ENCODE measurements around the gene METTL27.

Gene METTL27

DNA sequence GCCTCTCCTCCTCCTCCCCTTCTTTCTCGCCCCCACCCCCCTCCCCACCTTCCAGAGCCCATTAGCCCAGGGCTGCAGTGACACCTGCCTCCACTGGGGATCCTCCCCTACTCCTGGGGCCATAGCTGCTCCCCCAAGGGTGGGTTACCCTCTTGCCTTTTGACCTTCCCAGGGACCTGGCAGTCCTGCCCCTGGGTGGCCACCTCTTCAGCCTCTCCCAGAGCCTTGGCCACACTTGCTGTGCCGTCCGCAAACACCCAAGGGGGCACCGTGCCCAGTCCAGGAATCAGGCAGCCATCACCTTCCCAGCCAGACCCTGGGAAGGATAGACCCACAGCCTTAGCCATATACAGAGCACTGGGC lies 31.3 kb downstream of the METTL27 start:
- no peak overlapping the region for H3K9ac ChIP-seq (ENCODE audit: low read length)
- no peaks in the 10 kb centered on the region for H4K20me1 ChIP-seq (ENCODE audit: low read depth, low read length)
- no peak for TF ChIP-seq EZH2phosphoT487 (conservative IDR thresholded peaks at IDR 0.05; ENCODE audit: low read length)
- H3K9me3 ChIP-seq (ENCODE audit: insufficient read depth, low read length) = no peaks in the 10 kb centered on the region
- H3K4me2 ChIP-seq (ENCODE audit: low read depth, low read length, poor library complexity, severe bottlenecking) = no peak overlapping the region
- H3K79me2 ChIP-seq (ENCODE audit: insufficient read depth, low read length) = no peaks in the 10 kb centered on the region
- H3K9me2 ChIP-seq (replicated peaks; ENCODE audit: insufficient read depth, low read length) = no peaks in the 10 kb centered on the region
- no peaks in the 10 kb centered on the region for H3K27me3 ChIP-seq (ENCODE audit: low read length)
- H3F3A ChIP-seq (ENCODE audit: insufficient read depth) = no peaks in the 10 kb centered on the region
- no peak overlapping the region for H3K27ac ChIP-seq (ENCODE audit: low read depth, low read length)
- no peaks in the 10 kb centered on the region for H3K36me3 ChIP-seq (ENCODE audit: low read length)
- H3K4me3 ChIP-seq (ENCODE audit: insufficient read depth, low read length, poor library complexity, severe bottlenecking) = no peak overlapping the region
- no peak overlapping the region for H2AFZ ChIP-seq (ENCODE audit: low read depth, low read length, severe bottlenecking)

DNA sequence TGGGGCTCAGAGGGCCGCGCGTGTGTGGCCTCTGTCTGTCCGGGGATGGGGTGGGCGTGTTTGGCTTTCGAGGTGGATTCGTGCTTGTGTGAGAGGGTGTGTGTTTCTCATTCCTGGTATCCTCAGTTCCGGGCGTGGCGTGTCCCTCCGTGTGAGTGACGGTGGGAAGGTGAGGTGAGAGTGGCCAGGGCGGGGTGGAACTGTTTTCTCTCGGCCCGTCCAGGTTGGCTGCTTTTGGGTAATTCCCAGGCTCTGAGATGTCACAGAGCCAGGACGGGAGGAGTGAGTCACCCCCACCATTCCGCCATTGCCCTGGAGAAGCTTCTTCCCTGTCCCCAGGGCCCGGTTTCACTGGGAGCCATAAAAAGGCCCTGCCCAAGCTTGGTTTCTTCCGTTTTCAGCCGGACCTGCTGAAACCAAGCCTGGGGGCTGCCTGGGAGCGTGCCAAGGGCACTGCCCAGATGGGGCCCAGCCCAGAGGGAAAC lies 32.8 kb downstream of the METTL27 start:
- Histone ChIP-seq H4K20me1 (ENCODE audit: low read depth, low read length) (no peaks in the 10 kb centered on the region), H3K4me2 (ENCODE audit: low read depth, low read length, poor library complexity, severe bottlenecking) (no peak overlapping the region), H3K27ac (ENCODE audit: low read depth, low read length) (no peak overlapping the region), H2AFZ (ENCODE audit: low read depth, low read length, severe bottlenecking) (no peak overlapping the region), H3K9me2 (replicated peaks; ENCODE audit: insufficient read depth, low read length) (no peaks in the 10 kb centered on the region), H3K9me3 (ENCODE audit: insufficient read depth, low read length) (no peaks in the 10 kb centered on the region), H3K79me2 (ENCODE audit: insufficient read depth, low read length) (no peaks in the 10 kb centered on the region), H3K27me3 (ENCODE audit: low read length) (no peaks in the 10 kb centered on the region; the same call in 1 of the 2 replicates), H3K36me3 (ENCODE audit: low read length) (no peaks in the 10 kb centered on the region), H3K4me3 (ENCODE audit: insufficient read depth, low read length, poor library complexity, severe bottlenecking) (no peak overlapping the region), H3F3A (ENCODE audit: insufficient read depth) (no peaks in the 10 kb centered on the region), H3K9ac (ENCODE audit: low read length) (no peak overlapping the region)
- TF ChIP-seq, protein P1, sequence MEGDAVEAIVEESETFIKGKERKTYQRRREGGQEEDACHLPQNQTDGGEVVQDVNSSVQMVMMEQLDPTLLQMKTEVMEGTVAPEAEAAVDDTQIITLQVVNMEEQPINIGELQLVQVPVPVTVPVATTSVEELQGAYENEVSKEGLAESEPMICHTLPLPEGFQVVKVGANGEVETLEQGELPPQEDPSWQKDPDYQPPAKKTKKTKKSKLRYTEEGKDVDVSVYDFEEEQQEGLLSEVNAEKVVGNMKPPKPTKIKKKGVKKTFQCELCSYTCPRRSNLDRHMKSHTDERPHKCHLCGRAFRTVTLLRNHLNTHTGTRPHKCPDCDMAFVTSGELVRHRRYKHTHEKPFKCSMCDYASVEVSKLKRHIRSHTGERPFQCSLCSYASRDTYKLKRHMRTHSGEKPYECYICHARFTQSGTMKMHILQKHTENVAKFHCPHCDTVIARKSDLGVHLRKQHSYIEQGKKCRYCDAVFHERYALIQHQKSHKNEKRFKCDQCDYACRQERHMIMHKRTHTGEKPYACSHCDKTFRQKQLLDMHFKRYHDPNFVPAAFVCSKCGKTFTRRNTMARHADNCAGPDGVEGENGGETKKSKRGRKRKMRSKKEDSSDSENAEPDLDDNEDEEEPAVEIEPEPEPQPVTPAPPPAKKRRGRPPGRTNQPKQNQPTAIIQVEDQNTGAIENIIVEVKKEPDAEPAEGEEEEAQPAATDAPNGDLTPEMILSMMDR (IDR thresholded peaks at IDR 0.05; ENCODE audit: insufficient read depth, low read length, poor library complexity, severe bottlenecking) = no peak
- TF ChIP-seq EZH2phosphoT487 (conservative IDR thresholded peaks at IDR 0.05; ENCODE audit: low read length) = no peak

DNA sequence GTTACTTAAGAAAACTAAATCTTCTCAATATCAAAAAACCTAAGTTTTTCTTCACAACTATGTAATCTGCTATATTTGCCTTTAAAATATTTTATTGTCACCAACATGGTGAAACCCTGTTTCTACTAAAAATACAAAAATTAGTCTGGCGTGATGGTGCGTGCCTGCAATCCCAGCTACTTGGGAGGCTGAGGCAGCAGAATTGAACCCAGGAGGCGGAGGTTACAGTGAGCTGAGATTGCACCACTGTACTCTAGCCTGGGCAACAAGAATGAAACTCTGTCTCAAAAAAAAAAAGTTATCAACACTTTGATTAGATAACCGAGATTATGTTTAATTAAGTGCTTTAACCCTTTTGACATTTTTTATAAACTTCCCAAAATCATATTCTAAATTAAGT lies 39.9 kb downstream of the METTL27 start:
- no peak overlapping the region for H3K27ac ChIP-seq (ENCODE audit: low read depth, low read length)
- no peaks in the 10 kb centered on the region for H3K79me2 ChIP-seq (ENCODE audit: insufficient read depth, low read length)
- no peak overlapping the region for H2AFZ ChIP-seq (ENCODE audit: low read depth, low read length, severe bottlenecking)
- H4K20me1 ChIP-seq (ENCODE audit: low read depth, low read length) = peaks cover 5% of the 10 kb centered on the region; the same call in 1 of the 2 replicates
- H3K4me3 ChIP-seq (ENCODE audit: insufficient read depth, low read length, poor library complexity, severe bottlenecking) = no peak overlapping the region
- no peaks in the 10 kb centered on the region for H3K9me3 ChIP-seq (ENCODE audit: insufficient read depth, low read length)
- H3K27me3 ChIP-seq (ENCODE audit: low read length) = no peaks in the 10 kb centered on the region; the same call in 1 of the 2 replicates
- peaks cover 7% of the 10 kb centered on the region; the same call in 1 of the 2 replicates for H3F3A ChIP-seq (ENCODE audit: insufficient read depth)
- H3K36me3 ChIP-seq (ENCODE audit: low read length) = no peaks in the 10 kb centered on the region
- no peaks in the 10 kb centered on the region for H3K9me2 ChIP-seq (replicated peaks; ENCODE audit: insufficient read depth, low read length)
- H3K4me2 ChIP-seq (ENCODE audit: low read depth, low read length, poor library complexity, severe bottlenecking) = no peak overlapping the region
- no peak overlapping the region for H3K9ac ChIP-seq (ENCODE audit: low read length)
- no peak for TF ChIP-seq EZH2phosphoT487 (conservative IDR thresholded peaks at IDR 0.05; ENCODE audit: low read length)
- TF ChIP-seq, protein P1 (IDR thresholded peaks at IDR 0.05; ENCODE audit: insufficient read depth, low read length, poor library complexity, severe bottlenecking) = no peak

DNA sequence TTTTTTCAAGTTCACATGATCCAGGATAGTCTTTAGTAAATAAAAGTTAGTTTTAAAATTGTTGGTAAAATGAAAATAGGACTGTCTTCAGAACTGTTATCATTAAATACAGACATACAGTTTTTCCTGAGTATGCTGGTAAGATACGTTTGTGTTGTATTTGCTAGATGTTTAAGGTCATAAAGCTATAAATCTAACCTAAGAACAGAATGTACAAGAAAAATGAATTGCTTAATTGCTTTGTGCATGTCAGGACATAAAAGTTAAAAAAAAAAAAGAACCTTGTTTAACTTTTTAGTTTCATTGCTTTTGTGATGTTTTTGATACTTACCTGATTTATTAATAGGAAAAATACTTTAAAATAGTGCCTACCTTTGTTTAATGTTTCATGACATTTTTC lies 40.7 kb downstream of the METTL27 start:
- Histone ChIP-seq H3K9me2 (replicated peaks; ENCODE audit: insufficient read depth, low read length) (no peaks in the 10 kb centered on the region), H3K4me2 (ENCODE audit: low read depth, low read length, poor library complexity, severe bottlenecking) (no peak overlapping the region), H4K20me1 (ENCODE audit: low read depth, low read length) (peaks cover 5% of the 10 kb centered on the region; the same call in 1 of the 2 replicates), H3K9ac (ENCODE audit: low read length) (no peak overlapping the region), H3K27ac (ENCODE audit: low read depth, low read length) (no peak overlapping the region), H2AFZ (ENCODE audit: low read depth, low read length, severe bottlenecking) (no peak overlapping the region), H3K79me2 (ENCODE audit: insufficient read depth, low read length) (no peaks in the 10 kb centered on the region), H3K4me3 (ENCODE audit: insufficient read depth, low read length, poor library complexity, severe bottlenecking) (no peak overlapping the region), H3K9me3 (ENCODE audit: insufficient read depth, low read length) (no peaks in the 10 kb centered on the region), H3K36me3 (ENCODE audit: low read length) (no peaks in the 10 kb centered on the region), H3K27me3 (ENCODE audit: low read length) (no peaks in the 10 kb centered on the region; the same call in 1 of the 2 replicates), H3F3A (ENCODE audit: insufficient read depth) (peaks cover 7% of the 10 kb centered on the region; the same call in 1 of the 2 replicates)
- TF ChIP-seq, protein P1 (IDR thresholded peaks at IDR 0.05; ENCODE audit: insufficient read depth, low read length, poor library complexity, severe bottlenecking) = no peak
- TF ChIP-seq EZH2phosphoT487 (conservative IDR thresholded peaks at IDR 0.05; ENCODE audit: low read length) = no peak

All from SU-DHL-6 (cell line).